NCI-H146 treated with DMSO at 0.1 percent for 48 hours (cell line): ENCODE results near the gene IL1B.

Experiments
- DNase-seq: peaks from one replicate; lab custom pipeline; 2025; ENCODE audit not compliant: unreplicated experiment; lab: John Stamatoyannopoulos, UW

The IL1B gene

GRCh38 chr2:112784199-112785189 lies 52.1 kb downstream of the IL1B start, which contains the start of gene IL1A:
IL1A (minus strand) TSS chr2:112784493; CDS start chr2:112783770, 723 bp downstream.
- DNase-seq = no peak

GRCh38 chr2:112783187-112783714 lies 53.3 kb downstream of the IL1B start:
- DNase-seq = no peak

GRCh38 chr2:112782234-112782799 lies 54.3 kb downstream of the IL1B start:
- no peak for DNase-seq
